T-helper 22 cell (primary cell): ENCODE measurements around the gene TOMM70.
A peak's percentile ranks its signal among the peaks of the same experiment; 100 is the strongest.

Experiments
- DNase-seq: peaks from one replicate; pipeline ENCODE4 v3.0.0-alpha.2; 2020; ENCODE audit warnings: low read depth

TOMM70 gene

GRCh38 chr3:100411091-100411982 lies 10.4 kb upstream of the TOMM70 start:
- no peak for DNase-seq

DNA sequence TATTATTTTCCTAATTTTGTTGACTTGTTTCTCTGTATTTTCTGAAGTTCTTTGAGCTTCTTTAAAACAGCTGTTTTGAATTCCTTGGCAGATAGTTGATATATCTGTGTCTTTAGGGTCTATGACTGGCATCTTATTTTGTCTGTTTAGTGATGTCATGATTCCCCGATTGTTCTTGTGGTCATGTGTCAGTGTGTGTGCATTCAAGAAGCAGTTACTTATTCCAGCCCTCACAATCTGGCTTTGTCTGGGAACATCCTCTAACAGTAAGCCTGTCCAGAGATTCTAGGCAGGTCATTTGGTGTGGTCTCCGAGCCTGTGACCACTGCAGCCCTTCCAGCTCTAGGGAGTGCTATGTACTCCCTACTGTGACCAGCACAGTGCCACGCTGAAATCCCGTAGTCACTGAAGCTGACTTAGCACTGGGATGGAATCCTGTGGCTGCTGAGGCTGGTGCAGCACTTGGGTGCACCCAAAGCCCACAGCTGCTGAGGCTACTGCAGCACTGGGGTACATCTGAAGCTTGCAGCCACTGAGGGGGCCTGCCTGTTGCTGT lies 7.2 kb upstream of the TOMM70 start:
- DNase-seq = no peak

DNA sequence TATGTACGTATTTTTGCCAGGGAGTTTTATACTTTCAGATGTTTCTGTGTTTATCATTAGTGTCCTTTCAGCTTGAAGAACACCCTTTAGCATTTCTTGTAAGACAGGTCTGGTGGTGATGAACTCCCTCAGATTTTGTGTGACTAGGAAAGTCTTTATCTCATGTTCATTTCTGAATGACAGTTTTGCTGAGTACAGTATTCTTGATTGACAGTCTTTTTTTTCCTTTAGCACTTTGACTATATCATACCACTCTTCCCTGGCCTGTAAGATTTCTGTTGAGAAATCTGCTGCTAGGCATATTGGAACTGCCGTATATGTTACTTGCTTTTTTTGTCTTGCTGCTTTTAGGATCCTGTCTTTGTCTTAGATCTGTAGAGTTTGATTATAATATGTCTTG lies 6.3 kb upstream of the TOMM70 start:
- DNase-seq = no peak

DNA sequence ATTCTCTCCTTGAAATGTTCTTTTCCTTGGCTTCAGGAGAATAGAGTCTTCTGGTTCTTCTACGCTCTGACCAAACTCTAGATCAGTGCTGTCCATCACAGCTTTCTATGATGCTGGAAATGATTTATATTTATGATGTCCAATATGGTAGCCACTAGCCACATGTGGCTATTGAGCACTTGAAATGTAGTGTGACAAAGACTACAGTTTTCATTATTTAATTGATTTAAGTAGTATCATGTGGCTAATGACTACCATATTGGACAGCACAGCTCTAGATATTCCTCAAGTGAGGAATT lies 3.3 kb upstream of the TOMM70 start:
- no peak for DNase-seq

DNA sequence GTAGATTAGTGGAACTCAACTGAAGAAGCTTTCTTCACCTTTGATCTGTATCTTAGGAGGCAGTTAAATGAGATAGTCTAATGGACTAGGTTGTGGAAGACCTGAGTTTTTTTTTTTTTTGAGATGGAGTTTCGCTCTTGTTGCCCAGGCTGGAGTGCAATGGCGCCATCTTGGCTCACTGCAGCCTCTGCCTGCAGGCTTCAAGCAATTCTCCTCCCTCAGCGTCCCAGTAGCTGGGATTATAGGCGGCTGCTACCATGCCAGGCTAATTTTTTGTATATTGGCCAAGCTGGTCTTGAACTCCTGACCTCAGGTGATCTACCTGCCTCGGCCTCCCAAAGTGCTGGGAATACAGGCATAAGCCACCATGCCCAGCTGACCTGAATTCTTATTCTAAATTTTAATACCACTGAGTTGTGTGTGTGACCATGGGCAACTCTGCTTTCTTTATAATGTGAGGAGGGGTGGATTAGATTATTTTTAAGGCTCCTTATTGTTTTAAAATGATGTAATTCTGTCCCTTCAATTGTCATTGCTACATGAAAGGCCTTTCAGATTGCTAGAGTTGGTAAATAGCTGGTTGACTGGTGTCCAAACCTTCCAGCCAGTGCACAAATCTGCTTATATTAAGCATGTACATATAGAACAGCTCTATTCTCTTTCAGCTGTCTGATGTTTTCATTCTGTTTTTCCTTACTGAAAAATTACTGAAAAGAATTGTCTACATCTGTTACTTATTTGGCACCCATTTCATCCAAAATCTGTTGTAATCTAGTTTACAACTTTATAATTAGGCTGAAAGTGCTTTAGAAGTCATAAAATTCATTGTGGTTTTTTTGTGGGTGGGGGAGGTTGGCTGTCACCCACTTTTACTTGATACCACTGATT lies 2.7 kb upstream of the TOMM70 start:
- no peak for DNase-seq

DNA sequence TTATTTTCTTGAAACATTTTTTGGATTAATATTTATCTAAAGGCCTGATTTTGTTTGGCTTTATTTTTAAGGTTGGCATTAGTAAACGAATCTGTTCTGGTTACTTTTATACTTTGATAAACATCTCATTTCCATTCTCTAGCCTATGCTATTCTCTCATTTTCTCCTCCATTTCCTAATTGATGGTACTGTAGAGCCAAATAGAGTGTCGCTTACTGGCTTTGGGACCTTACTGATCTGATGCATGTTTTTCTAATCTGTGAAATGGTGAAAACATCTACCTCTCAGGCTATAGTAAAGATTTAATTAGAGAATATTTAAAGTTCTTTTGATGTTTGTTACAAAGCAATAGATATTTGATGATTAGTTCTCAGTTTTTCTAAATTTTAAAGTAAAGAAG lies 2.0 kb upstream of the TOMM70 start:
- no peak for DNase-seq

DNA sequence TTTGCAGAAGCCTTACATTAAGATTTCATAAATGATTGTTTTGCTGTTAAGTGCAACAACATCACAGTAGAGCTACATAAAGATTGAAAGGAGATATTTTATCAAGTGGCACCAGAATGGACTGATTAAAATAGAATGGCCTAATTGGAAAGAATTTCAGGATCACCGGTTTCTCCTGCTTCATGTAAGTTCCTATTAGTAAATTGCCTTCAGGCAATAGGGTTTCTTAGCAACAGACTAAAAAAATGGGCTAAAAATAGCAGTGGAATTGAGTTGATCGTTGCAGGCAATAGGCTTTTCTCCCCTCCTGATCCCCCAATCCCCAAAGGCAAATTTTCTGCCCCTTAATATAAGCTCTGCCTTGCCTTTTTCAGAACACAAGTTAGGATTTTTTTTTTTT lies 1.4 kb upstream of the TOMM70 start:
- DNase-seq = no peak

- peak; percentile 44 for DNase-seq
These were observed 769 bp upstream of the TOMM70 start for GRCh38 chr3:100401674-100402041.

GRCh38 chr3:100400419-100400779 lies 490 bp downstream of the TOMM70 start:
- DNase-seq = peak; percentile 12

DNA sequence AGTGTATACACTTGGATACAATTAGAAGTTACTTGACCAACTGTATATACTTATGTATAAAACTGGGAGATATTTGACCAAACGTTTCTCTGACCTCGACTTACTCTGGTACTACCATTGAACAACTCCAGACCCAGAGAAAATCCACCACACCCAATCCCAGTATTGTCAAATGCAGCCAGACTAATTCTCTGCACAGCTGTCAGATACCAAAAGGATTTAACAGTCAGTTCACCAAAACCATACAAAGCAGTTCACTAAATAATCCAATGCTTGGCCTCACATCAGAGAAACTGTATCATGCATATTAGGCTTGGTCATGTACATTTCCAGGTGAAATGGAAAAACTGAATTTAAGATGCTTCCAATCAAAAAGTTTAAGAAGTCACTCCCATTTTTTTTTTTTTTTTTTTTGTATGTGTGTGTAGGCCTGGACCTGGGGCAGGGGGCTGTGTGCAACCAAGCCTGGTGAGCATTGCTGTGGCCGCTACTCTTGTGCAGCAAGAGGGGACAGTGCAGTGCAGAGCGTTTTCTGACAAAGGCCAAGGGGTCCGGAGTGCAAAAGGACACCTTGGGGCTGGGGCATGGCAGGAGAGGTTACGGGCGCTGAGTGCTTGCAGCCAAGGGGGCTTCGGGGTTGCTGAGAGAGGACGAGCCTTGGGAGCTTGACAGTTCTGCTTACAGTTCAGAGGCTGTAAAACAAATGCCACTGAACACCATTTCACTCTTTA lies 1.4 kb downstream of the TOMM70 start:
- no peak for DNase-seq

- DNase-seq = no peak
These were observed 3.9 kb downstream of the TOMM70 start for GRCh38 chr3:100396967-100397366.

GRCh38 chr3:100395679-100396431 lies 5.0 kb downstream of the TOMM70 start:
- DNase-seq = no peak

DNA sequence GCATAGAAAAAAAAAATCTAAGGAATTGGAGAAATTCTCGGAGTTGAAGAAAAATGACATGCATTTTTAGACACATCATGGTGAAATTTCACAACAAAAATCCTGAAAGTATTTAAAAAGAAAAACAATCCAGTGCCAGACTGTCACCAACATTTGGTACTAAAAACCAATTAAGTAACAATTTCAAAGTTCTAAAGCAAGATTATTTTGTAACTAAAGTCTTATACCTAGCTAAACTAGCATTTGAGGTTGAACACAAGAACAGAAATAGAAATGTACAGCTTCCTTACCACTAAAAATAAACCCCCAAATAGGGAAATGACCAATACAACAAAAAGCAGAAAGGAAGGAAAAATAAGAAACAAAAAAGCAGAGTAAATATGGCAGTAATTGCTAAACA lies 11.9 kb downstream of the TOMM70 start:
- no peak for DNase-seq

DNA sequence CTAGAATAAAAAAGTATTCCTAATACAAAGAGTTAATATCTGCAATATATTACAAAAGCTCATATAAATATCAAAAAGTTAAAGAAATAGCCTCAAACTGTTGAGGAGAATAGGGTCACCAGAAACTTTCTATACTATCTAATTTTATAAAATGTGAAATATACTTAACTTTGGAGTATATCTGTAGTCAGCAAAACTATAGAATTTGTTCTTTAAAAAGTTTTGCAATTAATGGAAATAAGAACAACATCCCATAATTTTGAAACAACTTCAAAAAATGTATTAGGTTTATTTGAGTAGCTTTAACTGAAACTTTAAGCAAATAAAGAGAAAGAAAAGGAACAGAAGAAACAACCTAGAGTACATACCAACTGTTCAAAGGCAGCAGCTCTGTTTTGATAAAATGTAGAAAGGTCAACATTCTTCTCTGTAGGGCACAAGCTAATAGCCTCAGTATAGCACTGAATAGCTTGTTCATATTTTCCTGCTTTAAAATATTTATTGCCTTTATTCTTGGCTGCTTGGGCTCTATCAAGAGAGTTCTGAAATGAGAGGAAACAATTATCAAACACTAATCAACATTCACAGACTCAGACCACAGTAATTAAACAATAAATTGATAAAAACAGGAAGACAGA lies 14.3 kb downstream of the TOMM70 start:
- DNase-seq = no peak

- DNase-seq = no peak
These were observed 16.0 kb downstream of the TOMM70 start for GRCh38 chr3:100384733-100385525.

DNA sequence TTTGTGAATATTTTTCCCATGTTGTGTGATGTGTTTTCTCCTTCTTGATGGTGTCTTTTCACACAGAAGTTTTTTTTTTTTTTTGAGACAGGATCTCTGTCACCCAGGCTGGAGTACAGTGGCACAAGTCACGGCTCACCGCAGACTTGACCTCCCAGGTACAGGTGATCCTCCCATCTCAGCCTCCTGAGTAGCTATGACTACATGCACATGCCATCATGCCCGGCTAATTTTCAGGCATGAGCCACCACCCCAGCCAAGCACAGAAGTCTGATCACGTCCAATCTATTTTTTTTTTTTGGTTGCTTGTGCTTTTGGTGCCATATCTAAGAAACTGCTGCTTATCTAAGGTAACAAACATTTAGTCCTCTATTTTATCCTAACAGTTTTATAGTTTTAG lies 24.6 kb downstream of the TOMM70 start:
- DNase-seq = no peak

DNA sequence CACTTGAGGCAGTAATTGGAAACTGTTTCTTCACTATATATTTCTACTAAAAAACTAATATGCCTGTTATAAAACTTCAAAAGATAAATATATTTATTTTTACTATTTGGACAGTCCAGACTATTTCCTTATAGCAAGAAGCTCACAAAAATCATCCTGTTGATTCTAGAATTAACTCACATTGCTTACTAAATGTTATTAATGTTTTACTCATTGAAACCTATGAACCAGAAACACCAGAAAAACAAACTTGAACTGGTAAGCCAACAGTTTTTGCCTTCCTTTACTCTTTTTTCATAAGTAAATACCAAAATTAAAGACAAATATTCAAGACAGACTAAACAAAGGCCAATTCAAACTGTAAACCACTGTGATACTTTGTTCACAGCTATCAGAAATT lies 26.4 kb downstream of the TOMM70 start:
- DNase-seq = no peak

- DNase-seq = no peak
These were observed 30.1 kb downstream of the TOMM70 start for GRCh38 chr3:100370756-100371155.

DNA sequence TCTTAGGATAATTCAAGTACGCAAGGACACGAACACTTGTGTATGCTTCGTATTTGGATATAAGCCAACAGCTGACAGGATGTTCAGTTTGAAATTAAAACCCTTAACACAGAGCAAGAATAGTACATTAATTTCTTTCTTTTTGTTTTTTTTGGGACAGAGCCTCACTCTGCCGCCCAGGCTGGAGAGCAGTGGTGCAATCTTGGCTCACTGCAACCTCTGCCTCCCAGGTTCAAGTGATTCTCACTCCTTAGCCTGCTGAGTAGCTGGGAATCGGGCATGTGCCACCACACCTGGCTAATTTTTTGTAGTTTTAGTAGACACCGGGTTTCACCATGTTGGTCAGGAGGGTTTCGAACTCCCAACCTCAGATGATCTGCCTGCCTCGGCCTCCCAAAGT lies 32.4 kb downstream of the TOMM70 start:
- no peak for DNase-seq

DNA sequence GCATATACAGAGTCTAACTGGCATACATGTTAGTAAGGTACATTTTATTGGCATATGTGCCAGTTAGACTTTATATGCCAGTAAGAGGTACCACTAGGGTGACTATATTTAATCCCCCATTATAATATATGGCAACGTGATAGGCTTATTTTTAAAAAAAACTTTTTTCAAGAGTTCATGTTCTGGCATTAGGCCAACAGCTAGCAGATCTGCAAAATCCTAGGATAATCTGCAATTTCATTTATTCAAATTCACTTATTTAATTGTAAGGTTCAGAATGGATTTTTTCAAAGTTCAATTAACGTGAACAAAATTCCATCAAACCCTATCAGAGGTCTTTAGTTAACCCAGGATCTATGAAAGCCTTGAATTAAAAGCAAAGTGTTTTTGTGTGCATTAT lies 34.5 kb downstream of the TOMM70 start:
- no peak for DNase-seq
